NT2/D1 (cell line): Measurements from ENCODE around the gene RGS3.

Source experiments
- DNase-seq: peaks from one replicate; pipeline ENCODE4 v3.0.0-alpha.2; 2011; ENCODE audit warnings: low read depth, low spot score
- H3K27me3 ChIP-seq: 2 replicates; pipeline ENCODE4 v1.6.0; 2011; ENCODE audit warnings: mild to moderate bottlenecking; ENCODE audit not compliant: insufficient read length, insufficient read depth
- H3K36me3 ChIP-seq: 2 replicates; pipeline ENCODE4 v1.6.1; 2011; ENCODE audit warnings: mild to moderate bottlenecking, low read length, mixed read lengths; ENCODE audit not compliant: insufficient read depth, insufficient read length
- H3K4me1 ChIP-seq: 2 replicates; pipeline ENCODE4 v1.5.1; 2011; ENCODE audit not compliant: insufficient read depth, insufficient read length
- H3K4me3 ChIP-seq: 2 replicates; pipeline ENCODE4 v1.5.1; 2011; ENCODE audit warnings: low read depth; ENCODE audit not compliant: insufficient read length
- H3K9ac ChIP-seq: 2 replicates; pipeline ENCODE4 v1.6.0; 2011; ENCODE audit warnings: low read depth; ENCODE audit not compliant: insufficient read length
- H3K9me3 ChIP-seq: 2 replicates; pipeline ENCODE4 v1.5.1; 2011; ENCODE audit warnings: mild to moderate bottlenecking, low read length; ENCODE audit not compliant: insufficient read depth
- SUZ12 ChIP-seq: IDR thresholded peaks from 2 replicates; pipeline ENCODE4 v1.6.1; 2011; ENCODE audit not compliant: insufficient read length, insufficient read depth; ENCODE audit errors: extremely low read depth
- YY1 ChIP-seq: IDR thresholded peaks from 2 replicates; pipeline ENCODE4 v1.6.1; 2011; ENCODE audit not compliant: insufficient read length, insufficient read depth
- ZNF274 ChIP-seq: IDR thresholded peaks from 2 replicates; pipeline ENCODE4 v1.6.1; 2011; ENCODE audit warnings: mild to moderate bottlenecking, low read depth, low read length

The RGS3 gene

GRCh38 chr9:113528811-113529210, 65.3 kb downstream of the RGS3 start:
- H3K36me3 ChIP-seq: peaks cover 10% of the 10 kb centered on the region
- no peak for TF ChIP-seq ZNF274
- TF ChIP-seq SUZ12: no peak
- TF ChIP-seq YY1: no peak
- peaks cover 4% of the 10 kb centered on the region for H3K4me1 ChIP-seq
- H3K4me3 ChIP-seq: no peak overlapping the region
- no peak overlapping the region for H3K9ac ChIP-seq
- no peak for DNase-seq
- no peaks in the 10 kb centered on the region for H3K9me3 ChIP-seq
- H3K27me3 ChIP-seq: no peaks in the 10 kb centered on the region

- Histone ChIP-seq H3K9ac (no peak overlapping the region), H3K36me3 (peaks cover 10% of the 10 kb centered on the region), H3K4me1 (peaks cover 4% of the 10 kb centered on the region), H3K4me3 (no peak overlapping the region), H3K27me3 (no peaks in the 10 kb centered on the region), H3K9me3 (no peaks in the 10 kb centered on the region)
- TF ChIP-seq SUZ12 (no peak), ZNF274 (no peak), YY1 (no peak)
- no peak for DNase-seq
Observed at GRCh38 chr9:113529336-113530009, 65.9 kb downstream of the RGS3 start.

GRCh38 chr9:113530022-113530635, 66.6 kb downstream of the RGS3 start:
- no peak for TF ChIP-seq ZNF274
- TF ChIP-seq SUZ12: no peak
- no peak for TF ChIP-seq YY1
- no peak overlapping the region for H3K4me3 ChIP-seq
- H3K9me3 ChIP-seq: no peaks in the 10 kb centered on the region
- peaks cover 4% of the 10 kb centered on the region for H3K4me1 ChIP-seq
- H3K27me3 ChIP-seq: no peaks in the 10 kb centered on the region
- H3K9ac ChIP-seq: no peak overlapping the region
- no peak for DNase-seq
- H3K36me3 ChIP-seq: peaks cover 10% of the 10 kb centered on the region

- Histone ChIP-seq H3K9me3 (no peaks in the 10 kb centered on the region), H3K27me3 (no peaks in the 10 kb centered on the region), H3K36me3 (peaks cover 10% of the 10 kb centered on the region), H3K9ac (no peak overlapping the region), H3K4me3 (no peak overlapping the region), H3K4me1 (peaks cover 4% of the 10 kb centered on the region)
- TF ChIP-seq ZNF274: no peak
- TF ChIP-seq YY1: no peak
- TF ChIP-seq SUZ12: no peak
- DNase-seq: no peak
Observed at GRCh38 chr9:113530942-113531341, 67.4 kb downstream of the RGS3 start.

GRCh38 chr9:113531919-113532808, 68.6 kb downstream of the RGS3 start:
- Histone ChIP-seq H3K9me3 (no peaks in the 10 kb centered on the region), H3K36me3 (peaks cover 16% of the 10 kb centered on the region), H3K4me1 (peaks cover 13% of the 10 kb centered on the region), H3K4me3 (no peak overlapping the region), H3K9ac (no peak overlapping the region), H3K27me3 (no peaks in the 10 kb centered on the region)
- DNase-seq: no peak
- no peak for TF ChIP-seq ZNF274
- TF ChIP-seq SUZ12: no peak
- TF ChIP-seq YY1: no peak

GRCh38 chr9:113532809-113533190, 69.3 kb downstream of the RGS3 start:
- TF ChIP-seq SUZ12 (no peak), YY1 (no peak), ZNF274 (no peak)
- no peak for DNase-seq
- H3K9ac ChIP-seq: no peak overlapping the region
- no peaks in the 10 kb centered on the region for H3K9me3 ChIP-seq
- peaks cover 13% of the 10 kb centered on the region for H3K4me1 ChIP-seq
- no peaks in the 10 kb centered on the region for H3K27me3 ChIP-seq
- H3K4me3 ChIP-seq: no peak overlapping the region
- peaks cover 19% of the 10 kb centered on the region for H3K36me3 ChIP-seq
